SK-N-SH (cell line): ENCODE results near the gene C1RL. TPM values are rescaled to one million over a fixed set of nuclear protein-coding genes. Genes with fewer than 3 reads are reported as not detected.
A peak's percentile ranks its signal among the peaks of the same experiment; 100 is the strongest.

ENCODE experiments used
- CTCF ChIA-PET: fragments of 300-600, 350-600 bp; formaldehyde crosslinking; extraction: SDS; loops from one replicate; lab custom pipeline; 2021; lab: Yijun Ruan, JAX
- POLR2A ChIA-PET: fragments of 350-600 bp; sonication (Branson Sonifier 250); formaldehyde crosslinking; extraction: SDS; loops from one replicate; lab custom pipeline; 2020; ENCODE audit warnings: antibody characterized with exemption, inconsistent platforms; lab: Yijun Ruan, JAX
- DNase-seq: peaks from one replicate; pipeline ENCODE4 v3.0.0; 2012
- H2AFZ ChIP-seq: fragments of 200-600 bp; sonication (generic); 2 replicates; pipeline ENCODE4 v1.8.1; 2016; ENCODE audit warnings: antibody characterized with exemption, mild to moderate bottlenecking, low read depth
- H3F3A ChIP-seq: fragments of 200-600 bp; sonication (generic); replicated peaks from 2 replicates; pipeline ENCODE3; 2016; ENCODE audit warnings: antibody characterized with exemption, mild to moderate bottlenecking; ENCODE audit not compliant: insufficient read depth
- H3K27ac ChIP-seq, 2 experiments: fragments of 200-500 bp in 1 of 2; fragments of 200-600 bp in 1 of 2; sonication (Bioruptor generic) in 1 of 2; sonication (generic), shearing (Covaris generic) in 1 of 2; 2 replicates each; pipeline versions ENCODE4 v1.5.1 to v1.6.1; 2014 to 2016; ENCODE audit warnings: low read depth in 2 of 2, inconsistent platforms in 1 of 2, low read length in 1 of 2, mild to moderate bottlenecking in 1 of 2, mixed read lengths in 1 of 2
- H3K27me3 ChIP-seq: fragments of 200-600 bp; sonication (generic), shearing (Covaris generic); 2 replicates; pipeline ENCODE4 v1.6.1; 2016; ENCODE audit warnings: mixed run types; ENCODE audit not compliant: insufficient read depth
- H3K36me3 ChIP-seq, 2 experiments: fragments of 200-500 bp in 1 of 2; fragments of 200-600 bp in 1 of 2; sonication (Bioruptor generic) in 1 of 2; sonication (generic) in 1 of 2; replicated peaks in 1 of 2; 2 replicates each; pipeline versions ENCODE3 to v1.5.1; 2014 to 2016; ENCODE audit warnings: low read length in 1 of 2, mild to moderate bottlenecking in 1 of 2; ENCODE audit not compliant: insufficient read depth in 2 of 2, control insufficient read depth in 1 of 2
- H3K4me1 ChIP-seq, 2 experiments: fragments of 200-500 bp in 1 of 2; fragments of 200-600 bp in 1 of 2; sonication (Bioruptor generic) in 1 of 2; sonication (generic), shearing (Covaris generic) in 1 of 2; 2 replicates each; pipeline versions ENCODE4 v1.5.1 to v1.6.1; 2014 to 2016; ENCODE audit warnings: low read depth in 1 of 2, low read length in 1 of 2, mixed run types in 1 of 2; ENCODE audit not compliant: insufficient read depth in 2 of 2, control insufficient read depth in 1 of 2
- H3K4me2 ChIP-seq: fragments of 200-600 bp; sonication (generic), shearing (Covaris generic); 2 replicates; pipeline ENCODE4 v1.6.1; 2017; ENCODE audit warnings: mixed run types
- H3K4me3 ChIP-seq, 2 experiments: fragments of 200-500 bp in 1 of 2; fragments of 200-600 bp in 1 of 2; sonication (Bioruptor generic) in 1 of 2; sonication (generic), shearing (Covaris generic) in 1 of 2; 2 replicates each; pipeline versions ENCODE4 v1.5.1 to v1.8.1; 2014 to 2016; ENCODE audit warnings: low read depth in 2 of 2, inconsistent platforms in 1 of 2, low read length in 1 of 2, mild to moderate bottlenecking in 1 of 2, mixed read lengths in 1 of 2, moderate library complexity in 1 of 2
- H3K79me2 ChIP-seq: fragments of 200-600 bp; sonication (generic); 2 replicates; pipeline ENCODE4 v1.8.1; 2017; ENCODE audit warnings: mild to moderate bottlenecking; ENCODE audit not compliant: insufficient read depth
- H3K9ac ChIP-seq: fragments of 200-600 bp; sonication (generic); 2 replicates; pipeline ENCODE4 v1.6.1; 2017; ENCODE audit warnings: mixed run types
- H3K9me2 ChIP-seq: fragments of 200-600 bp; sonication (generic); 2 replicates; pipeline ENCODE4 v1.6.1; 2017; ENCODE audit warnings: mixed run types
- H3K9me3 ChIP-seq: fragments of 200-600 bp; sonication (generic); 2 replicates; pipeline ENCODE4 v1.6.1; 2017; ENCODE audit warnings: mixed run types, mild to moderate bottlenecking, moderate library complexity
- H4K20me1 ChIP-seq: fragments of 200-600 bp; sonication (generic); 2 replicates; pipeline ENCODE4 v1.6.1; 2017; ENCODE audit warnings: mild to moderate bottlenecking, mixed run types; ENCODE audit not compliant: insufficient read depth
- GABPA ChIP-seq: IDR thresholded peaks from 2 replicates; pipeline ENCODE4 v1.4.0; 2012; ENCODE audit warnings: low read depth, mild to moderate bottlenecking
- RFX5 ChIP-seq: IDR thresholded peaks from 2 replicates; pipeline ENCODE4 v1.6.1; 2012; ENCODE audit warnings: mild to moderate bottlenecking, improper control_type of control experiment, low read length
- SMC3 ChIP-seq: IDR thresholded peaks from 2 replicates; pipeline ENCODE4 v1.6.1; 2012; ENCODE audit warnings: low read depth, low read length, improper control_type of control experiment
- TAF1 ChIP-seq: IDR thresholded peaks from 2 replicates; pipeline ENCODE4 v1.6.1; 2012; ENCODE audit warnings: low read depth, mild to moderate bottlenecking, low read length, moderate library complexity, borderline replicate concordance
- YY1 ChIP-seq: IDR thresholded peaks from 2 replicates; pipeline ENCODE4 v1.4.0; 2012; ENCODE audit warnings: low read depth, mild to moderate bottlenecking
- WGBS: methylation state at CpG from one replicate; pipeline ENCODE4 v1.1.6; 2017; ENCODE audit warnings: low lambda C conversion rate; 5-methylcytosine and 5-hydroxymethylcytosine counted together
- polyA plus RNA-seq, 3 experiments: library from polyadenylated mRNA; depleted of rRNA; stranded (reverse); fragments of >200 nt; gene quantifications; 2 replicates each; pipeline ENCODE4 v1.2.3, GENCODE V29; 2012
- TF ChIP-seq, protein P1 (sequence below): IDR thresholded peaks from 2 replicates; pipeline ENCODE4 v1.4.0; 2012; ENCODE audit warnings: low read depth, borderline replicate concordance
- TF ChIP-seq, protein P2 (sequence below): fragments of 150-350 bp; IDR thresholded peaks from 2 replicates; pipeline ENCODE4 v1.6.1; 2016; ENCODE audit warnings: mild to moderate bottlenecking, low read depth, low read length
- TF ChIP-seq, protein P3 (sequence below): IDR thresholded peaks from 2 replicates; pipeline ENCODE4 v1.6.1; 2012; ENCODE audit warnings: mild to moderate bottlenecking, low read depth, low read length, moderate library complexity

Gene C1RL
- polyA plus RNA-seq, 1 of the 3 experiments (the other 2 are of a cell fraction) = 8.3 TPM

- no peak overlapping the region for H3K4me3 ChIP-seq
- peaks cover 0 to 10% of the 10 kb centered on the region in 2 experiments for H3K36me3 ChIP-seq
- H3K9me3 ChIP-seq = no peaks in the 10 kb centered on the region
- peak overlapping the region in 1 of 2 experiments; percentile 39; a peak in 1 of 4 replicates for H3K27ac ChIP-seq
- H2AFZ ChIP-seq = no peak overlapping the region
- DNase-seq = no peak
- H3F3A ChIP-seq = no peaks in the 10 kb centered on the region
- CTCF ChIA-PET = interaction anchor here (1.1 to 4.5 kb wide), 7 partner anchors 8 to 45 kb away, joined by 3 to 49 read pairs (median 9); partner anchors contain the start of genes C1RL and PEX5
- 81% methylated on average over 6 of the region's 6 CpGs for WGBS
- H3K79me2 ChIP-seq = no peaks in the 10 kb centered on the region
- POLR2A ChIA-PET = no interaction called here
- peaks cover 0 to 33% of the 10 kb centered on the region in 2 experiments; a peak in 2 of 4 replicates for H3K4me1 ChIP-seq
- H3K9ac ChIP-seq = no peak overlapping the region
- no peak overlapping the region for H3K4me2 ChIP-seq
- no peaks in the 10 kb centered on the region for H3K27me3 ChIP-seq
- TF ChIP-seq YY1 = no peak
- no peak for TF ChIP-seq RFX5
- no peaks in the 10 kb centered on the region for H3K9me2 ChIP-seq
- no peaks in the 10 kb centered on the region for H4K20me1 ChIP-seq
Observed at GRCh38 chr12:7154042-7154441, 45.0 kb upstream of the C1RL start.

DNA sequence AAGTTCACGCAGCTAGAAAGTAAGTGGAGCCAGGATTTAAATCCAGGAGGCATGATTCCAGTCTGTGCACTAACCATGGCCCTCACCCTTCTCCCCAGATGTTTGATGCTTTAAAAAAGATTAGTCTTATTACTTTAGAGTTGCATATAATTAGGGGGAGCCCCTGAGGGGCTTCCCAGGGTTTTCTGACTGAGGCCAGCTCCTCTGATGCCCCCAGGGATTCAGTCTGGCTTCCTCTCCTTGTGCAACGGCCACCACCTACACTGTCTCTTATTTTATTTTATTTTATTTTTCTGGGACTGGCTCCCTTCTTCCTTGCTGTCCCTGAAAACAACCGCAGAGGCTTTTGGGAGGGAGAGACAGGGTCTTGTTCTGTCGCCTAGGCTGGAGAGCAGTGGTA lies 43.8 kb upstream of the C1RL start:
- ChIA-PET CTCF (interaction anchor here (1.0 to 4.5 kb wide), 6 partner anchors 8 to 40 kb away, joined by 3 to 49 read pairs (median 6); partner anchors contain the start of gene PEX5), POLR2A (no interaction called here)
- 69% methylated on average over 3 of the region's 4 CpGs for WGBS
- Histone ChIP-seq H3K36me3 (peaks cover 0 to 10% of the 10 kb centered on the region in 2 experiments), H4K20me1 (no peaks in the 10 kb centered on the region), H3K9ac (no peak overlapping the region), H3K4me3 (no peak overlapping the region), H2AFZ (no peak overlapping the region), H3K27ac (no peak overlapping the region), H3K9me3 (no peaks in the 10 kb centered on the region), H3K79me2 (no peaks in the 10 kb centered on the region), H3F3A (no peaks in the 10 kb centered on the region), H3K4me1 (peaks cover 0 to 33% of the 10 kb centered on the region in 2 experiments; a peak in 2 of 4 replicates), H3K27me3 (no peaks in the 10 kb centered on the region), H3K4me2 (no peak overlapping the region), H3K9me2 (no peaks in the 10 kb centered on the region)
- TF ChIP-seq, protein P1, sequence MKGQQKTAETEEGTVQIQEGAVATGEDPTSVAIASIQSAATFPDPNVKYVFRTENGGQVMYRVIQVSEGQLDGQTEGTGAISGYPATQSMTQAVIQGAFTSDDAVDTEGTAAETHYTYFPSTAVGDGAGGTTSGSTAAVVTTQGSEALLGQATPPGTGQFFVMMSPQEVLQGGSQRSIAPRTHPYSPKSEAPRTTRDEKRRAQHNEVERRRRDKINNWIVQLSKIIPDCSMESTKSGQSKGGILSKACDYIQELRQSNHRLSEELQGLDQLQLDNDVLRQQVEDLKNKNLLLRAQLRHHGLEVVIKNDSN = no peak
- TF ChIP-seq SMC3 = no peak
- DNase-seq = no peak

DNA sequence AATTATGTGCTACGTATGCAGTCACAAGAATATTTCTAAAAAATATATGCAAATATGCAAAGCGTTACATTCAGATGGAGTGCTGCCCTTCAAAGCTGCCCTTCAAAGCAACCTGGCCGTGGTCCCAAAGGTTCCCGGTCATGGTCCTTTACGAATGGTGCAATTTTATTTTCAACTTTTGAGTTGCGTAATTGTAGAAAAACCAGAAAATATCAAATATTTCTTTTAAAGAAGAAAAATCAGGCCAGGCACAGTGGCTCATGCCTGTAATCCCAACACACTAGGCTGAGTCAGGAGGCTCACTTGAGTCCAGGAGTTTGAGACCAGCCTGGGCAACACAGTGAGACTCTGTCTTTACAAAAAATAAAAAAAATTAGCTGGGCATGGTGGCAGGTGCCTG lies 42.5 kb upstream of the C1RL start:
- H3K36me3 ChIP-seq = peaks cover 0 to 10% of the 10 kb centered on the region in 2 experiments
- no peak overlapping the region for H3K9ac ChIP-seq
- H3K4me1 ChIP-seq = peaks cover 0 to 26% of the 10 kb centered on the region in 2 experiments; a peak in 2 of 4 replicates
- no peaks in the 10 kb centered on the region for H3K79me2 ChIP-seq
- H3K27ac ChIP-seq = no peak overlapping the region
- no peak for DNase-seq
- no peaks in the 10 kb centered on the region for H3K9me3 ChIP-seq
- no peak overlapping the region for H2AFZ ChIP-seq
- H3K27me3 ChIP-seq = no peaks in the 10 kb centered on the region
- TF ChIP-seq, protein P2, sequence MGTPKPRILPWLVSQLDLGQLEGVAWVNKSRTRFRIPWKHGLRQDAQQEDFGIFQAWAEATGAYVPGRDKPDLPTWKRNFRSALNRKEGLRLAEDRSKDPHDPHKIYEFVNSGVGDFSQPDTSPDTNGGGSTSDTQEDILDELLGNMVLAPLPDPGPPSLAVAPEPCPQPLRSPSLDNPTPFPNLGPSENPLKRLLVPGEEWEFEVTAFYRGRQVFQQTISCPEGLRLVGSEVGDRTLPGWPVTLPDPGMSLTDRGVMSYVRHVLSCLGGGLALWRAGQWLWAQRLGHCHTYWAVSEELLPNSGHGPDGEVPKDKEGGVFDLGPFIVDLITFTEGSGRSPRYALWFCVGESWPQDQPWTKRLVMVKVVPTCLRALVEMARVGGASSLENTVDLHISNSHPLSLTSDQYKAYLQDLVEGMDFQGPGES = no peak
- TF ChIP-seq GABPA (no peak), TAF1 (no peak)
- TF ChIP-seq, protein P3, sequence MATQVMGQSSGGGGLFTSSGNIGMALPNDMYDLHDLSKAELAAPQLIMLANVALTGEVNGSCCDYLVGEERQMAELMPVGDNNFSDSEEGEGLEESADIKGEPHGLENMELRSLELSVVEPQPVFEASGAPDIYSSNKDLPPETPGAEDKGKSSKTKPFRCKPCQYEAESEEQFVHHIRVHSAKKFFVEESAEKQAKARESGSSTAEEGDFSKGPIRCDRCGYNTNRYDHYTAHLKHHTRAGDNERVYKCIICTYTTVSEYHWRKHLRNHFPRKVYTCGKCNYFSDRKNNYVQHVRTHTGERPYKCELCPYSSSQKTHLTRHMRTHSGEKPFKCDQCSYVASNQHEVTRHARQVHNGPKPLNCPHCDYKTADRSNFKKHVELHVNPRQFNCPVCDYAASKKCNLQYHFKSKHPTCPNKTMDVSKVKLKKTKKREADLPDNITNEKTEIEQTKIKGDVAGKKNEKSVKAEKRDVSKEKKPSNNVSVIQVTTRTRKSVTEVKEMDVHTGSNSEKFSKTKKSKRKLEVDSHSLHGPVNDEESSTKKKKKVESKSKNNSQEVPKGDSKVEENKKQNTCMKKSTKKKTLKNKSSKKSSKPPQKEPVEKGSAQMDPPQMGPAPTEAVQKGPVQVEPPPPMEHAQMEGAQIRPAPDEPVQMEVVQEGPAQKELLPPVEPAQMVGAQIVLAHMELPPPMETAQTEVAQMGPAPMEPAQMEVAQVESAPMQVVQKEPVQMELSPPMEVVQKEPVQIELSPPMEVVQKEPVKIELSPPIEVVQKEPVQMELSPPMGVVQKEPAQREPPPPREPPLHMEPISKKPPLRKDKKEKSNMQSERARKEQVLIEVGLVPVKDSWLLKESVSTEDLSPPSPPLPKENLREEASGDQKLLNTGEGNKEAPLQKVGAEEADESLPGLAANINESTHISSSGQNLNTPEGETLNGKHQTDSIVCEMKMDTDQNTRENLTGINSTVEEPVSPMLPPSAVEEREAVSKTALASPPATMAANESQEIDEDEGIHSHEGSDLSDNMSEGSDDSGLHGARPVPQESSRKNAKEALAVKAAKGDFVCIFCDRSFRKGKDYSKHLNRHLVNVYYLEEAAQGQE = no peak
- no peak overlapping the region for H3K4me2 ChIP-seq
- no peaks in the 10 kb centered on the region for H3K9me2 ChIP-seq
- ChIA-PET CTCF (interaction anchor here (1.2 to 2.0 kb wide), 3 partner anchors 11 to 42 kb away, joined by 3 to 8 read pairs (median 5); partner anchors contain the start of gene C1RL), POLR2A (no interaction called here)
- WGBS = 86% methylated on average over 6 of the region's 6 CpGs
- no peaks in the 10 kb centered on the region for H4K20me1 ChIP-seq
- no peaks in the 10 kb centered on the region for H3F3A ChIP-seq
- H3K4me3 ChIP-seq = no peak overlapping the region
